HEK293 (cell line): ENCODE results near the gene SHISA5.
A peak's percentile ranks its signal among the peaks of the same experiment; 100 is the strongest.

ENCODE experiments used
- CTCF ChIA-PET: fragments of 350-600 bp; formaldehyde crosslinking; extraction: SDS; loops from one replicate; lab custom pipeline; 2021; ENCODE audit warnings: antibody characterized with exemption; lab: Yijun Ruan, JAX
- POLR2A ChIA-PET: fragments of 300-600 bp; formaldehyde crosslinking; extraction: SDS; loops from one replicate; lab custom pipeline; 2020; ENCODE audit warnings: antibody characterized with exemption, inconsistent platforms; lab: Yijun Ruan, JAX
- H3K27ac ChIP-seq: fragments of 200-500 bp; sonication (Bioruptor generic); 2 replicates; pipeline ENCODE4 v1.5.1; 2014; ENCODE audit warnings: low read depth, low read length, control low read depth, inconsistent platforms; ENCODE audit errors: extremely low read depth
- H3K36me3 ChIP-seq, 2 experiments: fragments of 200-500 bp in 1 of 2; sonication (Bioruptor generic) in 1 of 2; 1 replicate in 1 of 2; 2 replicates in 1 of 2; pipeline ENCODE4 v1.5.1; 2014 to 2017; ENCODE audit warnings: inconsistent platforms in 2 of 2, low read length in 2 of 2; ENCODE audit not compliant: control insufficient read depth in 2 of 2, insufficient read depth in 1 of 2
- H3K4me1 ChIP-seq: fragments of 200-500 bp; sonication (Bioruptor generic); 2 replicates; pipeline ENCODE4 v1.5.1; 2014; ENCODE audit warnings: mild to moderate bottlenecking, low read length, inconsistent platforms; ENCODE audit not compliant: control insufficient read depth, insufficient read depth
- H3K4me3 ChIP-seq: 2 replicates; pipeline ENCODE4 v1.5.1; 2011; ENCODE audit warnings: low read depth, mild to moderate bottlenecking, control low read depth, low read length, moderate library complexity
- H3K9me3 ChIP-seq: fragments of 200-500 bp; sonication (Bioruptor generic); 2 replicates; pipeline ENCODE4 v1.5.1; 2014; ENCODE audit warnings: low read depth, low read length, inconsistent platforms; ENCODE audit not compliant: control insufficient read depth, insufficient read depth
- MYNN ChIP-seq: fragments of 450-650 bp; formaldehyde crosslinking; IDR thresholded peaks from 2 replicates; pipeline ENCODE4 v1.5.1; 2016; ENCODE audit warnings: missing biosample characterization, missing genetic modification characterization, borderline replicate concordance
- WT1 ChIP-seq: fragments of 450-650 bp; formaldehyde crosslinking; IDR thresholded peaks from 2 replicates; pipeline ENCODE4 v1.5.1; 2016; ENCODE audit warnings: missing biosample characterization, missing genetic modification characterization
- ZBTB21 ChIP-seq: fragments of 450-650 bp; formaldehyde crosslinking; IDR thresholded peaks from 2 replicates; pipeline ENCODE4 v1.5.1; 2017; ENCODE audit warnings: missing biosample characterization, missing genetic modification characterization
- ZFP37 ChIP-seq: fragments of 450-650 bp; formaldehyde crosslinking; IDR thresholded peaks from 2 replicates; pipeline ENCODE4 v1.5.1; 2016; ENCODE audit warnings: missing biosample characterization, missing genetic modification characterization
- ZNF114 ChIP-seq: fragments of 450-650 bp; formaldehyde crosslinking; IDR thresholded peaks from 2 replicates; pipeline ENCODE4 v1.5.0; 2017; ENCODE audit warnings: missing biosample characterization, missing genetic modification characterization
- ZNF157 ChIP-seq: fragments of 450-650 bp; formaldehyde crosslinking; IDR thresholded peaks from 2 replicates; pipeline ENCODE4 v1.5.1; 2016; ENCODE audit warnings: missing biosample characterization, missing genetic modification characterization
- ZNF394 ChIP-seq: fragments of 450-650 bp; formaldehyde crosslinking; IDR thresholded peaks from 2 replicates; pipeline ENCODE4 v1.5.1; 2016; ENCODE audit warnings: missing biosample characterization, missing genetic modification characterization, mild to moderate bottlenecking, moderate library complexity, borderline replicate concordance
- ZNF530 ChIP-seq: fragments of 450-650 bp; formaldehyde crosslinking; IDR thresholded peaks from 2 replicates; pipeline ENCODE4 v1.5.1; 2016; ENCODE audit warnings: low read depth, missing biosample characterization, missing genetic modification characterization
- ZNF561 ChIP-seq: fragments of 450-650 bp; IDR thresholded peaks from 2 replicates; pipeline ENCODE4 v1.5.1; 2018; ENCODE audit warnings: missing biosample characterization, missing genetic modification characterization, borderline replicate concordance
- ZNF600 ChIP-seq: fragments of 450-650 bp; formaldehyde crosslinking; IDR thresholded peaks from 2 replicates; pipeline ENCODE4 v1.5.1; 2016; ENCODE audit warnings: missing biosample characterization, missing genetic modification characterization
- ZNF660 ChIP-seq: fragments of 450-650 bp; IDR thresholded peaks from 2 replicates; pipeline ENCODE4 v1.5.1; 2018; ENCODE audit warnings: missing biosample characterization, mild to moderate bottlenecking, missing genetic modification characterization
- ZNF701 ChIP-seq: fragments of 450-650 bp; formaldehyde crosslinking; IDR thresholded peaks from 2 replicates; pipeline ENCODE4 v1.5.1; 2016; ENCODE audit warnings: missing biosample characterization, missing genetic modification characterization
- ZNF707 ChIP-seq: fragments of 450-650 bp; formaldehyde crosslinking; IDR thresholded peaks from 2 replicates; pipeline ENCODE4 v1.5.1; 2016; ENCODE audit warnings: missing biosample characterization, missing genetic modification characterization
- ZNF792 ChIP-seq: fragments of 450-650 bp; formaldehyde crosslinking; IDR thresholded peaks from 2 replicates; pipeline ENCODE4 v1.5.1; 2016; ENCODE audit warnings: missing biosample characterization, missing genetic modification characterization
- TF ChIP-seq, protein P1 (sequence below): fragments of 450-650 bp; formaldehyde crosslinking; IDR thresholded peaks from 2 replicates; pipeline ENCODE4 v1.5.0; 2017; ENCODE audit warnings: missing biosample characterization, missing genetic modification characterization, borderline replicate concordance
- TF ChIP-seq, protein P2 (sequence below): fragments of 450-650 bp; formaldehyde crosslinking; conservative IDR thresholded peaks from 2 replicates; pipeline ENCODE4 v1.5.1; 2016; ENCODE audit warnings: low read depth, missing biosample characterization, missing genetic modification characterization
- TF ChIP-seq, protein P3 (sequence below): fragments of 450-650 bp; formaldehyde crosslinking; IDR thresholded peaks from 2 replicates; pipeline ENCODE4 v1.5.1; 2016; ENCODE audit warnings: missing biosample characterization, missing genetic modification characterization
- TF ChIP-seq, protein P4 (sequence below): fragments of 450-650 bp; formaldehyde crosslinking; IDR thresholded peaks from 2 replicates; pipeline ENCODE4 v1.5.1; 2017; ENCODE audit warnings: missing biosample characterization, missing genetic modification characterization

SHISA5 gene

DNA sequence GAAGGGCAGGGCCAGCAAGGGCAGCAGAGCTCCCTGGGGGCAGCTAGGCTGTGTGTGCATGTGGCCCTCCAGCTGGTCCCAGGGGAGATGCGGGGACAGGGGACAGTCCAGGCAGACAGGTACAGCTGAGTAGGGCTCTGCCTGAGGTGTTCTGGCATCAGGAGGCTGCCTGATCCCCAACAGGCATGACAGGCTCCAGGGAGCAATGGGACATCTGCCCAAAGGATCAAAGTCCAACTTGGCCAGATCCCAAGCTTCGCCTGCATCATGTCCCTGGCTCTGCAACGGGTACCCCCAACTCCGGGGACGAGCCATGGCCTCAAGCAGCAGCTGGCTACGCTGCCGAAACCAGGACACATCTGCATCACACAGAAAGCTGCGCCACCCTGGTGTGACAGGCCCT is 35.6 kb downstream of the SHISA5 start:
- peaks cover 0 to 65% of the 10 kb centered on the region in 2 experiments; a peak in 2 of 3 replicates for H3K36me3 ChIP-seq
- no peak overlapping the region for H3K27ac ChIP-seq
- H3K4me1 ChIP-seq = no peaks in the 10 kb centered on the region
- CTCF ChIA-PET = interaction anchor here (0.6 kb wide), 1 partner anchor 196 kb away, joined by 3 read pairs; no protein-coding TSS in a partner anchor
- H3K4me3 ChIP-seq = no peak overlapping the region
- H3K9me3 ChIP-seq = no peaks in the 10 kb centered on the region
- TF ChIP-seq ZNF157 (no peak), ZNF394 (tag by site-specific recombination) (no peak), ZNF600 (tag by site-specific recombination) (0 out of 2 replicates have a peak, but pooled peaks have one; percentile 26), ZNF530 (tag by site-specific recombination) (no peak), ZNF114 (tag by site-specific recombination) (no peak), ZNF707 (tag by site-specific recombination) (no peak), ZBTB21 (no peak)
- TF ChIP-seq, protein P1, sequence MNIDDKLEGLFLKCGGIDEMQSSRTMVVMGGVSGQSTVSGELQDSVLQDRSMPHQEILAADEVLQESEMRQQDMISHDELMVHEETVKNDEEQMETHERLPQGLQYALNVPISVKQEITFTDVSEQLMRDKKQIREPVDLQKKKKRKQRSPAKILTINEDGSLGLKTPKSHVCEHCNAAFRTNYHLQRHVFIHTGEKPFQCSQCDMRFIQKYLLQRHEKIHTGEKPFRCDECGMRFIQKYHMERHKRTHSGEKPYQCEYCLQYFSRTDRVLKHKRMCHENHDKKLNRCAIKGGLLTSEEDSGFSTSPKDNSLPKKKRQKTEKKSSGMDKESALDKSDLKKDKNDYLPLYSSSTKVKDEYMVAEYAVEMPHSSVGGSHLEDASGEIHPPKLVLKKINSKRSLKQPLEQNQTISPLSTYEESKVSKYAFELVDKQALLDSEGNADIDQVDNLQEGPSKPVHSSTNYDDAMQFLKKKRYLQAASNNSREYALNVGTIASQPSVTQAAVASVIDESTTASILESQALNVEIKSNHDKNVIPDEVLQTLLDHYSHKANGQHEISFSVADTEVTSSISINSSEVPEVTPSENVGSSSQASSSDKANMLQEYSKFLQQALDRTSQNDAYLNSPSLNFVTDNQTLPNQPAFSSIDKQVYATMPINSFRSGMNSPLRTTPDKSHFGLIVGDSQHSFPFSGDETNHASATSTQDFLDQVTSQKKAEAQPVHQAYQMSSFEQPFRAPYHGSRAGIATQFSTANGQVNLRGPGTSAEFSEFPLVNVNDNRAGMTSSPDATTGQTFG (tag by site-specific recombination) = no peak
- TF ChIP-seq, protein P2, sequence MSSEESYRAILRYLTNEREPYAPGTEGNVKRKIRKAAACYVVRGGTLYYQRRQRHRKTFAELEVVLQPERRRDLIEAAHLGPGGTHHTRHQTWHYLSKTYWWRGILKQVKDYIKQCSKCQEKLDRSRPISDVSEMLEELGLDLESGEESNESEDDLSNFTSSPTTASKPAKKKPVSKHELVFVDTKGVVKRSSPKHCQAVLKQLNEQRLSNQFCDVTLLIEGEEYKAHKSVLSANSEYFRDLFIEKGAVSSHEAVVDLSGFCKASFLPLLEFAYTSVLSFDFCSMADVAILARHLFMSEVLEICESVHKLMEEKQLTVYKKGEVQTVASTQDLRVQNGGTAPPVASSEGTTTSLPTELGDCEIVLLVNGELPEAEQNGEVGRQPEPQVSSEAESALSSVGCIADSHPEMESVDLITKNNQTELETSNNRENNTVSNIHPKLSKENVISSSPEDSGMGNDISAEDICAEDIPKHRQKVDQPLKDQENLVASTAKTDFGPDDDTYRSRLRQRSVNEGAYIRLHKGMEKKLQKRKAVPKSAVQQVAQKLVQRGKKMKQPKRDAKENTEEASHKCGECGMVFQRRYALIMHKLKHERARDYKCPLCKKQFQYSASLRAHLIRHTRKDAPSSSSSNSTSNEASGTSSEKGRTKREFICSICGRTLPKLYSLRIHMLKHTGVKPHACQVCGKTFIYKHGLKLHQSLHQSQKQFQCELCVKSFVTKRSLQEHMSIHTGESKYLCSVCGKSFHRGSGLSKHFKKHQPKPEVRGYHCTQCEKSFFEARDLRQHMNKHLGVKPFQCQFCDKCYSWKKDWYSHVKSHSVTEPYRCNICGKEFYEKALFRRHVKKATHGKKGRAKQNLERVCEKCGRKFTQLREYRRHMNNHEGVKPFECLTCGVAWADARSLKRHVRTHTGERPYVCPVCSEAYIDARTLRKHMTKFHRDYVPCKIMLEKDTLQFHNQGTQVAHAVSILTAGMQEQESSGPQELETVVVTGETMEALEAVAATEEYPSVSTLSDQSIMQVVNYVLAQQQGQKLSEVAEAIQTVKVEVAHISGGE (tag by site-specific recombination) = no peak
- POLR2A ChIA-PET = interaction anchor here (0.8 kb wide), 1 partner anchor 21 kb away, joined by 3 read pairs; the partner anchor contains the start of gene ATRIP

DNA sequence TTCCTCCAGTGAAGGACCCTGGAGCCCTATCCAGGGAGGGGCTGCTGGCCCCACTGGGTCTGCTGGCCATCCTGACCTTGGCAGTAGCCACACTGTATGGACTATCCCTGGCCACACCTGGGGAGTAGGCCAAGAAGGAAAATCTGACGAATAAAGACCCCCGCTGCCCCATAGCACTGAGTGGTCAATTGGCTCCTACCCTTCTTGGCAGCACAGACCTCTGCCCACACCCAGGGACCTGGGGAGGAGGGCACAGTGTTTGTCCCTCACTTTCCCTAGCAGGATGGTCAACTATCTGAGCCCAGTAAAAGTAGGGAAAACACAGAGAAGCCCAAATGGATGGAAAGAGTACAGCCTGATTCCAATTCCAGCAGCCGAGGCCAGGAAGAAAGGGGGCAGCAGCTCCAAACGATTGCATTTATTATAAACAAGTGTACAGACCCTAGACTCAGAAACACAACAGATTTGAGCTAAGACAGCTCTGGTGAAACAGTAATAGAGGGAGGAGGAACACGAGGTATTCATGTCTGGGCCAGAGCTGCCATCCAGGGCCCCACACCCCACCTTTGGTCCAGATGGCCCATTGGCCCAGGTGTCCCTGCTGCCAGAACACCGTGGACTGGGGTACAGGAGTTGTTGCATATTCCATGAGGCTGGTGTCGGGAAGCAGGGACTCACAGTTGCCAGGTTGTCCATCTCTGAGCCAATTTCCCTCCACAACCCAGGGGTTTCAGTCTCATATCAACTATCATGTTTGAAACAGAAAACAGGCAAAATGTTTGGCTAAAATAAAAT is 36.3 kb downstream of the SHISA5 start:
- Histone ChIP-seq H3K27ac (no peak overlapping the region), H3K9me3 (no peaks in the 10 kb centered on the region), H3K36me3 (peaks cover 0 to 71% of the 10 kb centered on the region in 2 experiments; a peak in 2 of 3 replicates), H3K4me1 (no peaks in the 10 kb centered on the region), H3K4me3 (no peak overlapping the region)
- ChIA-PET POLR2A (no interaction called here), CTCF (interaction anchor here (0.6 to 0.8 kb wide), 2 partner anchors 80 to 197 kb away, joined by 3 to 4 read pairs; no protein-coding TSS in a partner anchor)
- TF ChIP-seq, protein P3, sequence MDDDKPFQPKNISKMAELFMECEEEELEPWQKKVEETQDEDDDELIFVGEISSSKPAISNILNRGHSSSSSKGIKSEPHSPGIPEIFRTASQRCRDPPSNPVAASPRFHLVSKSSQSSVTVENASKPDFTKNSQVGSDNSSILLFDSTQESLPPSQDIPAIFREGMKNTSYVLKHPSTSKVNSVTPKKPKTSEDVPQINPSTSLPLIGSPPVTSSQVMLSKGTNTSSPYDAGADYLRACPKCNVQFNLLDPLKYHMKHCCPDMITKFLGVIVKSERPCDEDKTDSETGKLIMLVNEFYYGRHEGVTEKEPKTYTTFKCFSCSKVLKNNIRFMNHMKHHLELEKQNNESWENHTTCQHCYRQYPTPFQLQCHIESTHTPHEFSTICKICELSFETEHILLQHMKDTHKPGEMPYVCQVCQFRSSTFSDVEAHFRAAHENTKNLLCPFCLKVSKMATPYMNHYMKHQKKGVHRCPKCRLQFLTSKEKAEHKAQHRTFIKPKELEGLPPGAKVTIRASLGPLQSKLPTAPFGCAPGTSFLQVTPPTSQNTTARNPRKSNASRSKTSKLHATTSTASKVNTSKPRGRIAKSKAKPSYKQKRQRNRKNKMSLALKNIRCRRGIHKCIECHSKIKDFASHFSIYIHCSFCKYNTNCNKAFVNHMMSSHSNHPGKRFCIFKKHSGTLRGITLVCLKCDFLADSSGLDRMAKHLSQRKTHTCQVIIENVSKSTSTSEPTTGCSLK (tag by site-specific recombination) = no peak
- TF ChIP-seq MYNN (tag by site-specific recombination) (no peak), ZNF701 (tag by site-specific recombination) (no peak), ZFP37 (tag by site-specific recombination) (no peak), WT1 (no peak), ZNF660 (tag by site-specific recombination) (no peak), ZNF792 (tag by site-specific recombination) (no peak), ZNF561 (tag by site-specific recombination) (no peak)
- TF ChIP-seq, protein P4, sequence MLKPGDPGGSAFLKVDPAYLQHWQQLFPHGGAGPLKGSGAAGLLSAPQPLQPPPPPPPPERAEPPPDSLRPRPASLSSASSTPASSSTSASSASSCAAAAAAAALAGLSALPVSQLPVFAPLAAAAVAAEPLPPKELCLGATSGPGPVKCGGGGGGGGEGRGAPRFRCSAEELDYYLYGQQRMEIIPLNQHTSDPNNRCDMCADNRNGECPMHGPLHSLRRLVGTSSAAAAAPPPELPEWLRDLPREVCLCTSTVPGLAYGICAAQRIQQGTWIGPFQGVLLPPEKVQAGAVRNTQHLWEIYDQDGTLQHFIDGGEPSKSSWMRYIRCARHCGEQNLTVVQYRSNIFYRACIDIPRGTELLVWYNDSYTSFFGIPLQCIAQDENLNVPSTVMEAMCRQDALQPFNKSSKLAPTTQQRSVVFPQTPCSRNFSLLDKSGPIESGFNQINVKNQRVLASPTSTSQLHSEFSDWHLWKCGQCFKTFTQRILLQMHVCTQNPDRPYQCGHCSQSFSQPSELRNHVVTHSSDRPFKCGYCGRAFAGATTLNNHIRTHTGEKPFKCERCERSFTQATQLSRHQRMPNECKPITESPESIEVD = no peak
- TF ChIP-seq, all 188 proteins: peak for 0
